GM19099 (cell line): Measurements from ENCODE around the gene GAS2L1.

Experiments used
- POLR2A ChIP-seq: IDR thresholded peaks from 3 replicates; pipeline ENCODE4 v1.6.1; 2011; ENCODE audit warnings: low read depth; ENCODE audit not compliant: insufficient read length; ENCODE audit errors: extremely low read depth

GAS2L1 gene

DNA sequence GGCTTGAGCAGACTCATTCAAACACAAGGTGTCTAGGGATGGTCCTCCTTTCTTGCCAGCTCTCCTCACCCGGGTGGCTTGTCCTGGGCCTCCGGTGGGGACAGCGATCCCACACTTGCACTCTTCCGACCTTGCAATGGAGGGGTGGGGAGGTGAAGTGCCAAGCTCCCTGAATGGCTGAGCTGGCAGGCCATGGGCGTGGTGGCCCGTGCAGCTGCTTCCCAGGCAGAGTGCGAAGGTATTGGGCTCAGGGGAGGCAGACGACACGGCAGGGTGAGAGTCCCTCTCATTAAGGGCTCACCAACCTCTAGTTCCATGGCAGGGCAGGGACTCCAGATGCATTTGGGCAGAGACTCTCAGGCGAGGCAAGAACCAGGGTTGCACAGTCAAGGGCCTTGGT, 20.0 kb downstream of the GAS2L1 start:
- no peak for TF ChIP-seq POLR2A

DNA sequence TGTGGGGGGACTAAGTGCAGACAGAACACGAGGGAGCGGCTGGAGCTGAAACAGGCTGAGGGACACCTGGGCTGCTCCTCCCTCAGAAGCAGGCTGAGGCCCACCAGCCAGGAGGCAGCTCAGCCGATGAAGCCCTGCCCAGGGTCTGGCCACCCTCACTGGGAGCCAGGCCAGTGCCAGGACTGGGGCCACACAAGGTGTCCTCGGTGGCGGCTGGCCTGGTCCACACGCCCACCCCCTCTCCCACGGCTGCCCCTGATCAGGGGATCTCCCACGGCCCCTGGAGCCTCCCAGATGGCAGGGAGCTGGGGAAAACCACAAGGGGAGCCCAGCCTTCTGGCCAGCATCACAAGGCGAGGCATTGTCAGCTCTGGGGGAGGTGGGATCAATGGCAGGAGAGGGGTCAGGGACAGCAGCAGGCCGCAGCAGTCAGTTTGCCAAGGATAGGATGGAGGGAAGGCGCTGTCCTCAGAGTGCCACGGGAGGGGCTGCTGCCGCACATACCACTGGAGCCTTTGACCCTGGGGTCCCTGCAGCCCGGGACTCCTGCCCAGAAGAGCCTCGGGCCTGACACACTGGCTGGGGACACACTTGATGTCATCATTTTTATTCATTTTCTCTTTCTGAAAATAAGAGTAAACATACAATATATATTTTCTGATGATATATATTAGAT, 20.8 kb downstream of the GAS2L1 start:
- TF ChIP-seq POLR2A: no peak

GRCh38 chr22:29328055-29328454, 21.6 kb downstream of the GAS2L1 start:
- TF ChIP-seq POLR2A: no peak

GRCh38 chr22:29328566-29329500, 22.4 kb downstream of the GAS2L1 start:
- TF ChIP-seq POLR2A: no peak

DNA sequence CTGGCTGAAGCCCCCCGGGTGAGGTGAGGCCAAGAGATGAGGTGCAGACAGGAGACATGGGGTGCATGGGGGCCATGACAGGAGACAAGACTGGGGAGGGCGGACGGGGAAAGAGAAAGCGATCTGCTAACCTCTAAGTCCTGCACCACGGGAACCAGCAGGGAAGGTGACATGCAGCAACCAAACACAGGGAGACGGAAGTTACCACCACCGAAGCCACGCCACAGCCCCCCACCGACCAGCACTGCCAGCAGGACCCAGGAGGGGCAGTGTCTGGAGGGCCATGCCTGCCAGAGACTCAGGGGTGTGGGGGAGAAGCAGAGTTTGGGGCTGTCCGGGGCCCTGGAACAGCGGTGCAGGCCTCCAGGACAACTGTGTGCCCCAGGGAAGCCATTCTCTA, 23.1 kb downstream of the GAS2L1 start:
- no peak for TF ChIP-seq POLR2A

- TF ChIP-seq POLR2A: no peak
Observed at GRCh38 chr22:29330291-29330690, 23.8 kb downstream of the GAS2L1 start.

- no peak for TF ChIP-seq POLR2A
Observed at GRCh38 chr22:29330753-29331152, 24.3 kb downstream of the GAS2L1 start.

- no peak for TF ChIP-seq POLR2A
Observed at GRCh38 chr22:29331213-29331612, 24.8 kb downstream of the GAS2L1 start.

DNA sequence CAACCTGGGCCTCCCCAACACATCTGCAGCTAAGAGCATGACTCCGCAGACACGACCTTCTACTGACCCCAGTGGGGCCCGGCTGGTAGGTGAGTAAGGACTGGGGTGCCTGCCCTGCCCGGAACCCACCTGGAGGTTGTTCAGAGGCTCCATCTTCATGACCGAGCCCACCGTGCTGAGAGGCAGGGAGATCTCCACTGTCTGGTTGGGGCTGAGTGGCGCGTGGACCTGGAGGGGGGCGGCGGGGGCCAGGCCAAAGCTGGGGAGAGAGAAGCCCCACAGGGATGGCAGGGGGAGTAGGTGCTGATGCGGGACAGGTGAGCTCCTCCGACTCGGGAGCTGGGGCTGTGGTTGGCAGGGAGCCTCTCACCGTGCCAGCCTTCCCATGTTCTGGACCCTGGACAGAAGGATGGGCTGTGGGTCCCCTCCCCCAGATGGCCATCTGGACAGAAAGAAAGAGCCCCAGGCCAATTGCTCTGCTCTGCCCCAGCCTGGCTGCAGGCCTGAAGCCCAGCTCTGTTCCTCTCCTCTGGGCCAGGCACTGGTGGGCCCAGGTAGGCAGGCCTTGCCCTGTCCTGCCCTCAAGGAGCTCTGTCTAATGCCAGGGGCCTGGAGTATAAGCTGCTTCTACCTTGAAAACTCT, 25.3 kb downstream of the GAS2L1 start:
- no peak for TF ChIP-seq POLR2A

DNA sequence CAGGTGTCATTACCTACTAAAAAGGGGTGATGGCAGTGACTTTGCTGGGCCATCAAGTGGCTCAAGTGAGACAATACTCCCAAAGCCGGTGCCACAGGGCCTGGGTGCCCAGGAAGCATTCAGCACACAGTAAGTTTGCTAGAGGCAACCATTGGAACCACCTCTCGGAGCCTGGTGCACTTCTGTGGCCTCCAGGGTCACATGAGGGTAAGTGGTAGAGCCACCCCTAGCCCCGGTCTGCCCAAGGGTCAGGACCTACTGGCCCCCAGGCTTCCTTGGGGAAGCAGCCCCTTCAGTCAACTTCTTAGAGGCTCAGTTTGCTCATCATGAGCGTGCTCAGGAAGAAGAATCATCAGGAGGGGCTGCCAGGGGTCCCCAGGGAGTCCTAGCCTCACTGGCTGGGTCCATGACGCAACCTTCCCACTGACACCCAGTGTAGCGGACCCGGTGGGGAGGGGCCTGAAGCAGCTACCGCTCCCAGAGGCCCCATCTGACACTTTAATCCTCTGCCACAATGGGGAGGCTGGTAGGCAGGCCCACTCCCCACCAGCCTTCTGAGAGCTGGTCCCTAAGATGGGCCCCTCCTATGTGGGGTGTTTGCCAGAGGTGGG, 26.5 kb downstream of the GAS2L1 start:
- TF ChIP-seq POLR2A: no peak

DNA sequence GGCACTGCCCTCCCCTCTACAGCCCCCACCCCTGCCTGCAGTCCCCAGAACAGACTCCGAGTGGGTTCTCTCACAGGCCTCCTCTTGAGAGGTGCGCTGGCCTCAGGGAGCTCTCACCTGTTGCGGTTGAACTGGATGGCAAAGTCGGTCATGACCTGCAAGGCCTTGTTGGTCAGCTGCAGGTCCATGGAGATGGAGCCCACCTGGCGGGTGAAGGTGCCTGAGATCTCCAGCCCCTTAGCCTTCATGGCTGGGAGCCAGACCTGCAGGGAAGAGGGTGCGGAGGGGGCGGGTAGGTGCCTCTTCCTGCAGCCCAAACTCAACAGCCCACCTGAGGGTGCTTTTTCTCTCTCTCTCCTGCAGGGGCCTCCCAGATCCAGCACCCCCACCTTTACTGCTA, 27.7 kb downstream of the GAS2L1 start:
- TF ChIP-seq POLR2A: no peak

GRCh38 chr22:29334696-29335344, 28.4 kb downstream of the GAS2L1 start:
- no peak for TF ChIP-seq POLR2A

DNA sequence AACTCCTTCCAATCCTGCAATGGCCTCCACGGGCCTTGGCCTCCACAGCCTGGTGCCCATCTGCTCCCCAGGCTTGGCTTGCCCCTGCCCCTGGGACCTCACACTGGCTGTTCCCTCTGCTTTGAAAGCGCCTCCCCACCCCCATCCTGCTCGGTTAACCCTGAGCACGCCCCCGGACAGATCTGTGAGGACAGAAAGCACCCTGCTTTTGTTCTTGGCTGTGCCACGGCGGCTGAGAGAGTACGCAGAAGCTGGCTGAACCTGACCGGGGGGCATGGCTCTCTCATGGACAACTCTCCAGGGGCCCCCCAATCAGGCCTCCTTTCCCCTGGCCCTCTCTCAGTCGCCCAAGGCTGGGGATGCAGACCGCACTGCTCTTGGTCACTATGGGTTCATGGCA, 29.2 kb downstream of the GAS2L1 start:
- no peak for TF ChIP-seq POLR2A

- no peak for TF ChIP-seq POLR2A
Observed at GRCh38 chr22:29336751-29337490, 30.5 kb downstream of the GAS2L1 start.
